IMR-90 (cell line): Measurements from ENCODE around the gene PHKB. TPM values are rescaled to one million over a fixed set of nuclear protein-coding genes. Genes with fewer than 3 reads are reported as not detected.

ENCODE experiments used
- ATAC-seq: fragments of 200-7000 bp; cut with Tn5 transposase; 2 replicates; pipeline ENCODE4 v1.9.1; 2020; ENCODE audit warnings: low read depth, mild to moderate bottlenecking, moderate library complexity
- BruUV-seq: library from RNA; stranded (reverse); fragments of 400-500 nt; replicated peaks from 2 replicates; lab custom pipeline; 2021; lab: Mats Ljungman, UMichigan
- CTCF ChIA-PET: fragments of 300-600 bp; formaldehyde crosslinking; extraction: SDS; loops from one replicate; lab custom pipeline; 2021; ENCODE audit warnings: antibody characterized with exemption; lab: Yijun Ruan, JAX
- POLR2A ChIA-PET: fragments of 300-600 bp; sonication (Branson Sonifier 250); formaldehyde crosslinking; loops from one replicate; lab custom pipeline; 2022; ENCODE audit warnings: antibody characterized with exemption; ENCODE audit not compliant: unreplicated experiment; lab: Charles Lee
- DNase-seq: peaks from one replicate; pipeline ENCODE4 v3.0.0; 2013
- H2AFZ ChIP-seq: replicated peaks from 2 replicates; pipeline ENCODE3; 2013; ENCODE audit warnings: low read length, mild to moderate bottlenecking; ENCODE audit not compliant: poor library complexity
- H2AK5ac ChIP-seq: 2 replicates; pipeline ENCODE4 v1.6.1; 2013; ENCODE audit warnings: low read depth, low read length, inconsistent platforms
- H2AK9ac ChIP-seq: replicated peaks from 2 replicates; pipeline ENCODE3; 2013; ENCODE audit warnings: mild to moderate bottlenecking, low read depth, low read length, moderate library complexity; ENCODE audit not compliant: poor library complexity
- H2BK120ac ChIP-seq: 2 replicates; pipeline ENCODE4 v1.6.1; 2013; ENCODE audit warnings: low read depth, low read length, inconsistent platforms
- H2BK15ac ChIP-seq: 3 replicates; pipeline ENCODE4 v1.6.1; 2013; ENCODE audit warnings: low read depth, low read length, inconsistent platforms
- H2BK20ac ChIP-seq: 2 replicates; pipeline ENCODE4 v1.6.1; 2013; ENCODE audit warnings: low read depth, mild to moderate bottlenecking, inconsistent platforms, low read length, moderate library complexity
- H2BK5ac ChIP-seq: 2 replicates; pipeline ENCODE4 v1.6.1; 2013; ENCODE audit warnings: mild to moderate bottlenecking, low read depth, low read length, inconsistent platforms; ENCODE audit not compliant: poor library complexity, severe bottlenecking
- H3K14ac ChIP-seq: replicated peaks from 2 replicates; pipeline ENCODE4 v1.6.1; 2013; ENCODE audit warnings: low read depth, low read length, inconsistent platforms
- H3K18ac ChIP-seq: 2 replicates; pipeline ENCODE4 v1.6.1; 2013; ENCODE audit warnings: low read depth, low read length, control low read depth
- H3K23ac ChIP-seq: 2 replicates; pipeline ENCODE4 v1.6.1; 2013; ENCODE audit warnings: low read depth, low read length, inconsistent platforms
- H3K27ac ChIP-seq: 2 replicates; pipeline ENCODE4 v1.5.1; 2013; ENCODE audit warnings: mild to moderate bottlenecking, control low read depth, low read length; ENCODE audit not compliant: insufficient read depth
- H3K27me3 ChIP-seq: 2 replicates; pipeline ENCODE4 v1.6.1; 2013; ENCODE audit warnings: low read length; ENCODE audit not compliant: control insufficient read depth, insufficient read depth
- H3K36me3 ChIP-seq: 2 replicates; pipeline ENCODE4 v1.6.1; 2013; ENCODE audit warnings: low read length, mixed read lengths; ENCODE audit not compliant: control insufficient read depth, insufficient read depth
- H3K4ac ChIP-seq: 2 replicates; pipeline ENCODE4 v1.6.1; 2013; ENCODE audit warnings: low read depth, low read length, inconsistent platforms
- H3K4me1 ChIP-seq: 2 replicates; pipeline ENCODE4 v1.6.1; 2013; ENCODE audit warnings: low read length, mixed read lengths; ENCODE audit not compliant: control insufficient read depth, insufficient read depth
- H3K4me2 ChIP-seq: 2 replicates; pipeline ENCODE4 v1.6.1; 2013; ENCODE audit warnings: low read depth, mild to moderate bottlenecking, control low read depth, low read length, moderate library complexity
- H3K4me3 ChIP-seq: 2 replicates; pipeline ENCODE4 v1.5.1; 2013; ENCODE audit warnings: low read depth, mild to moderate bottlenecking, control low read depth, low read length, moderate library complexity; ENCODE audit not compliant: insufficient read depth
- H3K56ac ChIP-seq: 2 replicates; pipeline ENCODE4 v1.6.1; 2013; ENCODE audit warnings: low read length, inconsistent platforms; ENCODE audit not compliant: insufficient read depth; ENCODE audit errors: extremely low read depth
- H3K79me1 ChIP-seq, 2 experiments: 2 replicates each; pipeline ENCODE4 v1.6.1; 2013; ENCODE audit warnings: low read length in 2 of 2, inconsistent platforms in 1 of 2, low read depth in 1 of 2
- H3K9ac ChIP-seq: 2 replicates; pipeline ENCODE4 v1.6.1; 2013; ENCODE audit warnings: low read depth, low read length, control low read depth
- H3K9me1 ChIP-seq: 2 replicates; pipeline ENCODE4 v1.6.1; 2013; ENCODE audit warnings: low read length, inconsistent platforms; ENCODE audit not compliant: insufficient read depth
- H3K9me3 ChIP-seq: 2 replicates; pipeline ENCODE4 v1.6.1; 2013; ENCODE audit warnings: low read length; ENCODE audit not compliant: control insufficient read depth, insufficient read depth
- H4K20me1 ChIP-seq: 2 replicates; pipeline ENCODE4 v1.6.1; 2013; ENCODE audit warnings: low read length, inconsistent platforms; ENCODE audit not compliant: insufficient read depth
- H4K5ac ChIP-seq: 2 replicates; pipeline ENCODE4 v1.6.1; 2013; ENCODE audit warnings: mild to moderate bottlenecking, low read depth, low read length, control low read depth
- H4K8ac ChIP-seq, 2 experiments: 2 replicates each; pipeline ENCODE4 v1.6.1; 2013; ENCODE audit warnings: low read depth in 2 of 2, low read length in 2 of 2, control low read depth in 1 of 2, inconsistent platforms in 1 of 2
- H4K91ac ChIP-seq: 2 replicates; pipeline ENCODE4 v1.6.1; 2013; ENCODE audit warnings: low read depth, low read length, inconsistent platforms; ENCODE audit not compliant: insufficient read depth
- CEBPB ChIP-seq: IDR thresholded peaks from 2 replicates; pipeline ENCODE4 v1.6.1; 2012; ENCODE audit warnings: low read depth, low read length, improper control_type of control experiment
- CHD1 ChIP-seq: IDR thresholded peaks from 2 replicates; pipeline ENCODE4 v1.6.1; 2012; ENCODE audit warnings: low read depth, low read length, improper control_type of control experiment
- FOS ChIP-seq: fragments of 150-350 bp; IDR thresholded peaks from 2 replicates; pipeline ENCODE4 v1.6.1; 2016; ENCODE audit warnings: low read depth, low read length
- MAFK ChIP-seq: IDR thresholded peaks from 2 replicates; pipeline ENCODE4 v1.6.1; 2012; ENCODE audit warnings: low read depth, low read length, improper control_type of control experiment
- MXI1 ChIP-seq: IDR thresholded peaks from 2 replicates; pipeline ENCODE4 v1.6.1; 2012; ENCODE audit warnings: low read depth, mild to moderate bottlenecking, low read length, moderate library complexity, borderline replicate concordance
- RAD21 ChIP-seq: IDR thresholded peaks from 2 replicates; pipeline ENCODE4 v1.6.1; 2012; ENCODE audit warnings: low read length, improper control_type of control experiment
- RCOR1 ChIP-seq: IDR thresholded peaks from 2 replicates; pipeline ENCODE4 v1.6.1; 2012; ENCODE audit warnings: mild to moderate bottlenecking, low read length, improper control_type of control experiment; ENCODE audit not compliant: insufficient replicate concordance
- RFX5 ChIP-seq: IDR thresholded peaks from 2 replicates; pipeline ENCODE4 v1.8.0; 2012; ENCODE audit warnings: low read depth, mild to moderate bottlenecking, low read length, moderate library complexity
- SMC3 ChIP-seq: fragments of 150-350 bp; IDR thresholded peaks from 2 replicates; pipeline ENCODE4 v1.6.1; 2016; ENCODE audit warnings: low read depth, mild to moderate bottlenecking, antibody characterized with exemption, low read length, moderate library complexity
- WGBS, 2 experiments: methylation state at CpG; one replicate each; pipeline versions ENCODE4 v1.1.5 to v1.1.7; 2013; ENCODE audit warnings: missing lambda C conversion rate in 2 of 2; ENCODE audit not compliant: insufficient read length in 1 of 2; ENCODE audit errors: extremely low coverage in 2 of 2; 5-methylcytosine and 5-hydroxymethylcytosine counted together
- dilution Hi-C: fragments of 300-500 bp; cut with HindIII; formaldehyde crosslinking; loops from one replicate; pipeline ENCODE4 v1.14.3; 2018; ENCODE audit warnings: low sequenced_read_pairs; ENCODE audit not compliant: unreplicated experiment
- in situ Hi-C: fragments of 300-500 bp; cut with MboI; formaldehyde crosslinking; loops from 3 replicates; pipeline ENCODE4 v1.14.3; 2019; ENCODE audit warnings: low sequenced_read_pairs, inconsistent platforms, mixed read lengths
- intact Hi-C: fragments of 100-400 bp; cut with micrococcal nuclease; formaldehyde crosslinking; loops from 2 replicates; pipeline ENCODE4 v1.10.0; 2022
- polyA plus RNA-seq, 3 experiments: library from polyadenylated mRNA; depleted of rRNA; stranded (reverse); fragments of >200 nt; gene quantifications; 2 replicates each; pipeline ENCODE4 v1.2.3, GENCODE V29; 2012; ENCODE audit warnings: low replicate concordance in 1 of 3
- total RNA-seq: library from RNA; depleted of rRNA; stranded (reverse); fragments of >200 nt; gene quantifications from 2 replicates; pipeline ENCODE4 v1.2.3, GENCODE V29; 2012
- TF ChIP-seq, protein P1 (sequence below): fragments of 150-350 bp; IDR thresholded peaks from 2 replicates; pipeline ENCODE4 v1.6.1; 2016; ENCODE audit warnings: low read depth, mild to moderate bottlenecking, low read length, moderate library complexity, borderline replicate concordance
- TF ChIP-seq, protein P2 (sequence below): fragments of 150-350 bp; IDR thresholded peaks from 2 replicates; pipeline ENCODE4 v1.6.1; 2017; ENCODE audit warnings: mild to moderate bottlenecking, antibody characterized with exemption, low read length, low read depth

PHKB gene
- total and polyA plus RNA-seq, 2 of the 4 experiments (the other 2 are of a cell fraction): 24.2 to 58.6 TPM

DNA sequence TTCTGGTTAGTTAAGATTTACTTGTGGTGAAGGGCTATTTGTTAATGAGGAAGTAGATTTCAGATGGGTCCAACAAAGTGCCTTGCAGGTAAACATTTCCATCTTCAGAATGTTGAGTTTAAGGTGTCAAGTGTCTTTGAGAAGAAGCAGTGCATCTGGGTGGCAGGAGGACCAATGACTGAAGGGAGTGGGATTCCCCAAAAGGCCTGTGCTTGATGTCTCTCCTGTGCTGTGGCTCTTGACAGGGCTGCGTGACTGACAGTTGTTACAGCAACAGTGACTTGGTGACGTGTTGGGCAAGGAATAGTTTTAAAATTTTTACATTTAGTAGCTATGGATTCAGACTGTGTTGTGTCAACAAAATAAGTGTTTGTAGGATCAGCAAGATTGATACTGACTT, 149.9 kb downstream of the PHKB start:
- no peak for ATAC-seq
- Histone ChIP-seq H4K20me1 (no peaks in the 10 kb centered on the region), H3K4me1 (no peaks in the 10 kb centered on the region), H2AK9ac (no peak overlapping the region), H3K56ac (no peak overlapping the region), H3K9ac (no peak overlapping the region), H3K4me3 (no peak overlapping the region), H3K9me3 (no peaks in the 10 kb centered on the region), H4K5ac (no peak overlapping the region), H4K8ac (no peak overlapping the region), H3K14ac (no peak overlapping the region), H3K23ac (no peak overlapping the region), H2BK120ac (no peak overlapping the region), H2BK5ac (no peak overlapping the region), H2AFZ (no peak overlapping the region), H3K4ac (no peak overlapping the region), H3K36me3 (0 out of 2 replicates have a peak, but pooled peaks cover 2% of the 10 kb centered on the region), H3K18ac (no peak overlapping the region), H2BK15ac (no peak overlapping the region), H2AK5ac (no peak overlapping the region), H4K91ac (no peak overlapping the region), H3K79me1 (no peaks in the 10 kb centered on the region; a peak in 1 of 4 replicates), H3K4me2 (no peak overlapping the region), H2BK20ac (no peak overlapping the region), H3K9me1 (peaks cover 3% of the 10 kb centered on the region; the same call in 1 of the 2 replicates), H3K27ac (no peak overlapping the region), H3K27me3 (no peaks in the 10 kb centered on the region)
- no CpG with 5 or more reads among the region's 2 CpGs for WGBS, 2 experiments
- ChIA-PET POLR2A (no interaction called here), CTCF (interaction anchor here (0.7 kb wide), 1 partner anchor 322 kb away, joined by 3 read pairs; no protein-coding TSS in a partner anchor)
- BruUV-seq: no TSS peak
- intact Hi-C loops (no loop called here), in situ Hi-C loops (no loop called here), dilution Hi-C loops (no loop called here)
- DNase-seq: no peak
- TF ChIP-seq RAD21 (no peak), FOS (no peak), CHD1 (no peak), RCOR1 (no peak), SMC3 (no peak), RFX5 (no peak), MXI1 (no peak), CEBPB (no peak), MAFK (no peak)
- TF ChIP-seq, protein P1, sequence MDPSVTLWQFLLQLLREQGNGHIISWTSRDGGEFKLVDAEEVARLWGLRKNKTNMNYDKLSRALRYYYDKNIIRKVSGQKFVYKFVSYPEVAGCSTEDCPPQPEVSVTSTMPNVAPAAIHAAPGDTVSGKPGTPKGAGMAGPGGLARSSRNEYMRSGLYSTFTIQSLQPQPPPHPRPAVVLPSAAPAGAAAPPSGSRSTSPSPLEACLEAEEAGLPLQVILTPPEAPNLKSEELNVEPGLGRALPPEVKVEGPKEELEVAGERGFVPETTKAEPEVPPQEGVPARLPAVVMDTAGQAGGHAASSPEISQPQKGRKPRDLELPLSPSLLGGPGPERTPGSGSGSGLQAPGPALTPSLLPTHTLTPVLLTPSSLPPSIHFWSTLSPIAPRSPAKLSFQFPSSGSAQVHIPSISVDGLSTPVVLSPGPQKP: no peak
- TF ChIP-seq, protein P2, sequence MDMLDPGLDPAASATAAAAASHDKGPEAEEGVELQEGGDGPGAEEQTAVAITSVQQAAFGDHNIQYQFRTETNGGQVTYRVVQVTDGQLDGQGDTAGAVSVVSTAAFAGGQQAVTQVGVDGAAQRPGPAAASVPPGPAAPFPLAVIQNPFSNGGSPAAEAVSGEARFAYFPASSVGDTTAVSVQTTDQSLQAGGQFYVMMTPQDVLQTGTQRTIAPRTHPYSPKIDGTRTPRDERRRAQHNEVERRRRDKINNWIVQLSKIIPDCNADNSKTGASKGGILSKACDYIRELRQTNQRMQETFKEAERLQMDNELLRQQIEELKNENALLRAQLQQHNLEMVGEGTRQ: no peak
